ENCODE results near the gene OR10AG1. TPM values are rescaled to one million over a fixed set of nuclear protein-coding genes. Genes with fewer than 3 reads are reported as not detected.

Gene OR10AG1, protein sequence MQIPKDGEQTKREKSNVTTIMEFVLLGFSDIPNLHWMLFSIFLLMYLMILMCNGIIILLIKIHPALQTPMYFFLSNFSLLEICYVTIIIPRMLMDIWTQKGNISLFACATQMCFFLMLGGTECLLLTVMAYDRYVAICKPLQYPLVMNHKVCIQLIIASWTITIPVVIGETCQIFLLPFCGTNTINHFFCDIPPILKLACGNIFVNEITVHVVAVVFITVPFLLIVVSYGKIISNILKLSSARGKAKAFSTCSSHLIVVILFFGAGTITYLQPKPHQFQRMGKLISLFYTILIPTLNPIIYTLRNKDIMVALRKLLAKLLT
- not detected in 2 replicates for total RNA-seq

GRCh38 chr11:55969845-55970244 lies at the start of gene OR10AG1:
Gene OR10AG1 (minus strand): TSS chr11:55969945. CDS start chr11:55969907, 38 bp downstream.
- Mint-ChIP-seq H3K27me3 (ENCODE audit: low read depth) (no peaks in the 10 kb centered on the region), H3K4me3 (ENCODE audit: low read depth) (no peak within 1 kb of the TSS), H3K27ac (no peak within 1 kb of the TSS), H3K4me1 (ENCODE audit: low read depth) (no peaks in the 10 kb centered on the region), H3K36me3 (ENCODE audit: low read depth) (no peaks in the 10 kb centered on the region), H3K9me3 (peaks cover 43% of the 10 kb centered on the region)
- DNase-seq (ENCODE audit: low spot score): no peak
- intact Hi-C loops (cut with micrococcal nuclease): no loop called here

DNA sequence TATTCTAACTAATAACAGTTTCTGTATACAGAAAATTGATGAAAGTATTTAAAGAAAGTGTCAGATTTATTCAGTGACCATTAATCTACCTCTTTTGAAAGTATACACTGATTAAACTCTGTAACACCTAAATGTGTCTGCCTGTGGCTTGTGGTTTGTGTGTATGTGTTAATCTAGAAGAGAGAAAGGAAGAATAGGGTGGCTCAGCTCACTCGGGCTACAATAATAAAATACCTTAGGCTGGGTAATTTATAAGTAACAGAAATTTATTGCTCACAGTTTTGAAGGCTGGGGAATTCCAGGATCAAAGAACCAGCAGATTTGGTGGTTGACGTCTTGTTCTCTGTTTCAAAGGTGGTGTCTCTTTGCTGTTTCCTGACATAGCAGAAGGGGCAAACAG lies 44.1 kb upstream of the OR10AG1 start:
- intact Hi-C loops (cut with micrococcal nuclease): no loop called here
- no peaks in the 10 kb centered on the region for H3K27me3 Mint-ChIP-seq (ENCODE audit: low read depth)
- H3K27ac Mint-ChIP-seq: no peak overlapping the region
- peaks cover 34% of the 10 kb centered on the region for H3K9me3 Mint-ChIP-seq
- H3K36me3 Mint-ChIP-seq (ENCODE audit: low read depth): no peaks in the 10 kb centered on the region
- no peaks in the 10 kb centered on the region for H3K4me1 Mint-ChIP-seq (ENCODE audit: low read depth)
- DNase-seq (ENCODE audit: low spot score): no peak
- no peak overlapping the region for H3K4me3 Mint-ChIP-seq (ENCODE audit: low read depth)

GRCh38 chr11:56010716-56011115 lies 41.0 kb upstream of the OR10AG1 start:
- H3K9me3 Mint-ChIP-seq: peaks cover 31% of the 10 kb centered on the region
- H3K4me1 Mint-ChIP-seq (ENCODE audit: low read depth): no peaks in the 10 kb centered on the region
- no peak overlapping the region for H3K27ac Mint-ChIP-seq
- no peaks in the 10 kb centered on the region for H3K36me3 Mint-ChIP-seq (ENCODE audit: low read depth)
- intact Hi-C loops (cut with micrococcal nuclease): no loop called here
- no peak for DNase-seq (ENCODE audit: low spot score)
- no peak overlapping the region for H3K4me3 Mint-ChIP-seq (ENCODE audit: low read depth)
- no peaks in the 10 kb centered on the region for H3K27me3 Mint-ChIP-seq (ENCODE audit: low read depth)

DNA sequence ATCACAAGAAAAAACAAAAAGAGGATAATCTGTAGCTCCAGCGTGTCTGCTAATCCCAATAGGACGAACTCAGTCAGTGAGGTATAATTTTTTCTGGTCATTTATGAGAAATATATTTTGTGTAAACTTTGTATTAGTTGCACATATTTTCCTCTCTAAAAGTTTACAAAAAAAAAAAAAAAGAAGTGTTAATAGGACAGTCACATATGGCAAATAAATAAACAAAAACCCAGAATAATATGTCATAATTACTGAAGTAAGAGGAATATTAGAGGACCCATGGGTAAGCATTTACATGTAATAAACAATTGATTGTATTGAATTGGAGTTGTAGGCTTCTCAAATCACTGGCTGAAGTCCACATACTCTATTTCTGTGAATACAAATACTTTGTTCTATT lies 24.8 kb upstream of the OR10AG1 start, which contains the start of gene OR5F1:
TSS of gene OR5F1 (minus strand) at position 101 of the 400 bp plus-strand sequence. CDS start at position 101, 0 bp downstream.
- DNase-seq (ENCODE audit: low spot score): no peak
- intact Hi-C loops (cut with micrococcal nuclease): no loop called here
- Mint-ChIP-seq H3K27ac (no peak within 1 kb of the TSS), H3K9me3 (peaks cover 38% of the 10 kb centered on the region), H3K36me3 (ENCODE audit: low read depth) (no peaks in the 10 kb centered on the region), H3K27me3 (ENCODE audit: low read depth) (no peaks in the 10 kb centered on the region), H3K4me1 (ENCODE audit: low read depth) (no peaks in the 10 kb centered on the region), H3K4me3 (ENCODE audit: low read depth) (no peak within 1 kb of the TSS)

GRCh38 chr11:55970935-55971334 lies 1.2 kb upstream of the OR10AG1 start:
- intact Hi-C loops (cut with micrococcal nuclease): no loop called here
- no peaks in the 10 kb centered on the region for H3K4me1 Mint-ChIP-seq (ENCODE audit: low read depth)
- no peak overlapping the region for H3K27ac Mint-ChIP-seq
- no peaks in the 10 kb centered on the region for H3K27me3 Mint-ChIP-seq (ENCODE audit: low read depth)
- H3K36me3 Mint-ChIP-seq (ENCODE audit: low read depth): no peaks in the 10 kb centered on the region
- H3K9me3 Mint-ChIP-seq: peaks cover 39% of the 10 kb centered on the region
- no peak overlapping the region for H3K4me3 Mint-ChIP-seq (ENCODE audit: low read depth)
- no peak for DNase-seq (ENCODE audit: low spot score)

DNA sequence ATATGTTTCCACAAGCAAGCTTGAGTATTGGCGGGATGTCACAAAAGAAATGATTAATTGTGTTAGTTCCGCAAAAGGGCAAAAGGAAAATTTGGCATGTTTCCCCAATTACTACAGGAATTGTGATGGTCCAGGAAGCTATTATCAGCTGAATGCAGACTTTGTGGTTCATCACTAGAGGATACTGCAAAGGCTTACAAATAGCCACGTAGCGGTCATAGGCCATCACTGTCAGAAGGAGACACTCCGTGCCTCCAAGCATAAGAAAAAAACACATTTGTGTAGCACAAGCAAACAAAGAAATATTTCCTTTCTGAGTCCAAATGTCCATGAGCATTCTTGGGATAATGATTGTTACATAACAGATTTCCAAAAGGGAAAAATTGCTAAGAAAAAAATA lies 1.8 kb downstream of the OR10AG1 start:
- intact Hi-C loops (cut with micrococcal nuclease): no loop called here
- H3K9me3 Mint-ChIP-seq: peaks cover 39% of the 10 kb centered on the region
- no peak overlapping the region for H3K4me3 Mint-ChIP-seq (ENCODE audit: low read depth)
- H3K4me1 Mint-ChIP-seq (ENCODE audit: low read depth): no peaks in the 10 kb centered on the region
- H3K36me3 Mint-ChIP-seq (ENCODE audit: low read depth): no peaks in the 10 kb centered on the region
- no peak overlapping the region for H3K27ac Mint-ChIP-seq
- H3K27me3 Mint-ChIP-seq (ENCODE audit: low read depth): no peaks in the 10 kb centered on the region
- no peak for DNase-seq (ENCODE audit: low spot score)

DNA sequence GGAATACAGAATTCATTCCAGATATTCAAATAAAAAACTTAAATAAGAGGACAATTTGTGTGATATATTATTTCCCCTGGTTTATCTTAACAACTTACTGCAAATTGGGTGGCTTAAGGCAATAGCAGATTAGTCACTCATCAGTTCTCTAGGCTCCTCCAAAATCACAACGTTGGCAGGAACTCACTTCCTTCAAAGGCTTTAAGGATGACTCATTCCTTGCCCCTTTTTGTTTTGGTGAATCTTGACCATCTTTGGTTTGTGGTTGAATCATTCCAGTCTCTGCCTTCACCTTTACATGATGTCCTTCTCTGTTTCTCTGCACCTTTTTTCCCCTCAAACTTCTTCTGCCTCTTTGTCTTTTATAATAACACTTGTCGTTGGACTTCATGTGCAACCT lies 3.4 kb downstream of the OR10AG1 start:
- Mint-ChIP-seq H3K36me3 (ENCODE audit: low read depth) (no peaks in the 10 kb centered on the region), H3K4me3 (ENCODE audit: low read depth) (no peak overlapping the region), H3K27ac (no peak overlapping the region), H3K9me3 (peaks cover 40% of the 10 kb centered on the region), H3K27me3 (ENCODE audit: low read depth) (no peaks in the 10 kb centered on the region), H3K4me1 (ENCODE audit: low read depth) (no peaks in the 10 kb centered on the region)
- no peak for DNase-seq (ENCODE audit: low spot score)
- intact Hi-C loops (cut with micrococcal nuclease): no loop called here

GRCh38 chr11:55956521-55956920 lies 13.2 kb downstream of the OR10AG1 start:
- Mint-ChIP-seq H3K9me3 (peaks cover 19% of the 10 kb centered on the region), H3K36me3 (ENCODE audit: low read depth) (no peaks in the 10 kb centered on the region), H3K27ac (no peak overlapping the region), H3K27me3 (ENCODE audit: low read depth) (no peaks in the 10 kb centered on the region), H3K4me3 (ENCODE audit: low read depth) (no peak overlapping the region), H3K4me1 (ENCODE audit: low read depth) (no peaks in the 10 kb centered on the region)
- intact Hi-C loops (cut with micrococcal nuclease): no loop called here
- no peak for DNase-seq (ENCODE audit: low spot score)

GRCh38 chr11:55949330-55949729 lies 20.4 kb downstream of the OR10AG1 start:
- Mint-ChIP-seq H3K27ac (no peak overlapping the region), H3K4me3 (ENCODE audit: low read depth) (no peak overlapping the region), H3K27me3 (ENCODE audit: low read depth) (no peaks in the 10 kb centered on the region), H3K36me3 (ENCODE audit: low read depth) (no peaks in the 10 kb centered on the region), H3K4me1 (ENCODE audit: low read depth) (no peaks in the 10 kb centered on the region), H3K9me3 (peaks cover 12% of the 10 kb centered on the region)
- intact Hi-C loops (cut with micrococcal nuclease): loop anchor here (10.0 kb wide), 1 partner anchor 835 kb away; no protein-coding TSS in a partner anchor
- DNase-seq (ENCODE audit: low spot score): no peak

GRCh38 chr11:55942785-55943392 lies 26.9 kb downstream of the OR10AG1 start:
- DNase-seq (ENCODE audit: low spot score): no peak
- H3K27ac Mint-ChIP-seq: no peak overlapping the region
- no peak overlapping the region for H3K4me3 Mint-ChIP-seq (ENCODE audit: low read depth)
- H3K9me3 Mint-ChIP-seq: peaks cover 7% of the 10 kb centered on the region
- H3K36me3 Mint-ChIP-seq (ENCODE audit: low read depth): no peaks in the 10 kb centered on the region
- no peaks in the 10 kb centered on the region for H3K27me3 Mint-ChIP-seq (ENCODE audit: low read depth)
- no peaks in the 10 kb centered on the region for H3K4me1 Mint-ChIP-seq (ENCODE audit: low read depth)
- intact Hi-C loops (cut with micrococcal nuclease): loop anchor here (10.0 kb wide), 1 partner anchor 842 kb away; no protein-coding TSS in a partner anchor

DNA sequence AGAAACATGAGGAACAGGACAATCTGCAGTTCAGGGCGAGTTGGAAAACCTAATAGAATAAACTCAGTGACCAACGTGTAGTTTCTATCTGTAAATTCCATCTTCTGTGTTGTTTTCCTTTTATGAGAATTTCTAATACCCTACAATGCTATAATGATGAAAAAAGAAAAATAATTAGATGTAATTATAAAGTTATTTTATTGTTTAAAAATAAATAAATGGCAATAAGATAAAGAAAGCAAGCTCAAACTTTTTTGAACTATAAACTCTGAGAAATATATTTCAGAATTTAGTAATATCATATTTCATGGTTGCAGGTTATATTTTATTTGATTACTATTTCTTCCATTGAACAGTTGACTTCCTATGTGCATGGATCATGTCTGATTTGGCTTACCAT lies 33.4 kb downstream of the OR10AG1 start, which contains the start of gene OR5I1:
TSS of gene OR5I1 (minus strand) at position 101 of the 400 bp plus-strand sequence. CDS start at position 101, 0 bp downstream.
- Mint-ChIP-seq H3K36me3 (ENCODE audit: low read depth) (no peaks in the 10 kb centered on the region), H3K4me3 (ENCODE audit: low read depth) (no peak within 1 kb of the TSS), H3K27me3 (ENCODE audit: low read depth) (no peaks in the 10 kb centered on the region), H3K27ac (no peak within 1 kb of the TSS), H3K4me1 (ENCODE audit: low read depth) (no peaks in the 10 kb centered on the region), H3K9me3 (peaks cover 19% of the 10 kb centered on the region)
- intact Hi-C loops (cut with micrococcal nuclease): no loop called here
- no peak for DNase-seq (ENCODE audit: low spot score)

GRCh38 chr11:55920537-55920936 lies 49.2 kb downstream of the OR10AG1 start:
- H3K4me1 Mint-ChIP-seq (ENCODE audit: low read depth): no peaks in the 10 kb centered on the region
- no peak overlapping the region for H3K4me3 Mint-ChIP-seq (ENCODE audit: low read depth)
- intact Hi-C loops (cut with micrococcal nuclease): no loop called here
- no peak for DNase-seq (ENCODE audit: low spot score)
- no peaks in the 10 kb centered on the region for H3K36me3 Mint-ChIP-seq (ENCODE audit: low read depth)
- peaks cover 27% of the 10 kb centered on the region for H3K9me3 Mint-ChIP-seq
- H3K27me3 Mint-ChIP-seq (ENCODE audit: low read depth): no peaks in the 10 kb centered on the region
- H3K27ac Mint-ChIP-seq: no peak overlapping the region

Data from activated T-helper 2 cell treated with anti-CD3 and anti-CD28 coated beads, Interferon-gamma antibody, Interleukin-2, Interleukin-4, amounts not matched to agents 10 μg/mL and 5 μg/mL and 100 μg/mL, durations not matched to agents 14 hours and 24 hours and 36 hours (primary cell).